Uterus (tissue), 2 donors: Measurements from ENCODE around the gene NFIC.

Experiments used
- CTCF ChIP-seq, 4 experiments: fragments of 200-600 bp in 2 of 4; fragments of 450-650 bp in 2 of 4; sonication (generic) in 2 of 4; IDR thresholded peaks; one replicate each; pipeline ENCODE4 v1.5.1; 2016 to 2019; ENCODE audit warnings: antibody characterized with exemption in 4 of 4, mild to moderate bottlenecking in 2 of 4, moderate library complexity in 1 of 4
- POLR2A ChIP-seq, 2 donors: fragments of 450-650 bp; IDR thresholded peaks; one replicate each; pipeline ENCODE4 v1.6.1; 2016; ENCODE audit warnings: antibody characterized with exemption in 2 of 2, mild to moderate bottlenecking in 1 of 2, moderate library complexity in 1 of 2

- no peak for TF ChIP-seq CTCF (IDR thresholded peaks at IDR 0.05)
- no peak for TF ChIP-seq POLR2A (IDR thresholded peaks at IDR 0.05)
Measured at GRCh38 chr19:3389446-3389778, 23.0 kb downstream of the NFIC start.
